DMS153 treated with DMSO at 0.1 percent for 48 hours (cell line): ENCODE results near the gene L3MBTL2.

Experiments
- DNase-seq: peaks from one replicate; lab custom pipeline; 2025; ENCODE audit not compliant: unreplicated experiment; lab: John Stamatoyannopoulos, UW

The L3MBTL2 gene

GRCh38 chr22:41206719-41207118 is 1.6 kb downstream of the L3MBTL2 start:
- no peak for DNase-seq

- no peak for DNase-seq
Measured at GRCh38 chr22:41215409-41215808, 10.3 kb downstream of the L3MBTL2 start.

- DNase-seq, result no peak
Measured at GRCh38 chr22:41215926-41216325, 10.8 kb downstream of the L3MBTL2 start.

GRCh38 chr22:41216984-41217383 is 11.9 kb downstream of the L3MBTL2 start:
- DNase-seq, result peak; percentile 14

- no peak for DNase-seq
Measured at GRCh38 chr22:41217553-41218157, 12.5 kb downstream of the L3MBTL2 start.

- no peak for DNase-seq
Measured at GRCh38 chr22:41222846-41223507, 17.9 kb downstream of the L3MBTL2 start.

- no peak for DNase-seq
Measured at GRCh38 chr22:41223535-41223934, 18.4 kb downstream of the L3MBTL2 start.

GRCh38 chr22:41226723-41227655 is 21.9 kb downstream of the L3MBTL2 start:
- DNase-seq, result no peak

- no peak for DNase-seq
Measured at GRCh38 chr22:41229215-41229614, 24.1 kb downstream of the L3MBTL2 start.

GRCh38 chr22:41229730-41230400 is 24.8 kb downstream of the L3MBTL2 start:
- no peak for DNase-seq

- DNase-seq, result no peak
Measured at GRCh38 chr22:41230401-41230785, 25.3 kb downstream of the L3MBTL2 start.

- DNase-seq, result no peak
Measured at GRCh38 chr22:41231369-41231768, 26.3 kb downstream of the L3MBTL2 start.

GRCh38 chr22:41234815-41235695 is 29.9 kb downstream of the L3MBTL2 start:
- DNase-seq, result no peak

- DNase-seq, result no peak
Measured at GRCh38 chr22:41237036-41237706, 32.1 kb downstream of the L3MBTL2 start.

GRCh38 chr22:41237707-41238569 is 32.8 kb downstream of the L3MBTL2 start:
- DNase-seq, result peak; percentile 56

GRCh38 chr22:41238570-41239442 is 33.7 kb downstream of the L3MBTL2 start:
- no peak for DNase-seq

GRCh38 chr22:41239443-41240128 is 34.5 kb downstream of the L3MBTL2 start:
- DNase-seq, result no peak
